ENCODE results near the gene ESYT3.
"Not testable (repeated sequence)": the region's sequence is repeated elsewhere in the genome, so short reads cannot be mapped to it uniquely, and the experiment has no call there.

ESYT3 gene

DNA sequence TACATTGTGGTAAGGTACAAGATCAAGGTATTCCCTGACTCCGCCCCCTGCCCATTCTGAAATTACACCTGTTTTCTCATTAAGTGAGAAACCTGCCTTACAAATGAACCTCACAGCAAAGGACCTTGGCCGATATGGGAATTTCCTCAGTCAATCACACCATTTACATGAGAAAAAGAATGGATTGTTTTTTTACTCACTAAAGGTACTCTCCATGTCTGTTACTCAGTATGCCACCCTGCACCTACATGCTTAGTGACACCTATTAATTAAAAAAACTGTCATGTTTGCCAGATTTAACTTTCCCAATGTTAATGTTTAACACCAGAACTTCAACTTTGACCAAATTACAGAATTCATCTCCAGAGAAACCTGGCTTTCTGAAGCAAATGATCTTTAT is 62.0 kb downstream of the ESYT3 start:
- DNase-seq = no peak

DNA sequence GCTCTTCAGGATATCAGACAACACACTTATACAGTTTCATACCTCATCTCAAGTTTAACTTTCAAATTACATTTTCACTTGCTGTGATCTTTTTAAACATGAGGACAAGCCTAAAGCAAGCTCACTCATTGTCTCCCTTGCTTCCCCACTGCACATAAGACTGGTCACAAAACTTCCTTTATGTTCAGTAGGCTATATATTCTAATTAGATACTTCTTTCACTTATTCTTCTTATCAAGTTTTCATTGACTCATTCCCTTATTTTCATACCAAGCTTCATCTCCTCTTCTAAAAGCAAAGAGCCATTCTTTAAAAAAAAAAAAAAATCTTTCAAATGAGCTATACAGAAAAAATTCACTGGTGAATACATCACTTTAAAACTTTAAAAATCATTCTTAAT is 62.6 kb downstream of the ESYT3 start:
- no peak for DNase-seq

DNA sequence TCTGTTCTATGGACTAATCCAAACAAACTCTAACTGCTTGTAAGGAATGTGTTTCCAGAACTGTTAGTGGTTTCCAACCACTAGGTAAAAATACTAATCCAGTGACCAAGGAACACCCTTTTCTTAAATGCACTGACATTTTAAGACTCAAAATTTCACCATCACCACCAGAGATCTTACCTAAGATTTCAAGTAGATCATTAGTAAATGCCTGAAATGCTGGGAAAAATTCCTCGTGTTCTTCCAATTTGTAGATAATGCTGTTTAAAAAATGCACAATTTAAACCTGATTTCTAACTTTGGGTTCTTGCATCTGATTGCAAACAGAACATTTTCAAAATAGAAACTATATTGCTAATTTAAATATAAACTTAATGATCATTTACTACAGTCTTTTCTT is 63.4 kb downstream of the ESYT3 start:
- no peak for DNase-seq

DNA sequence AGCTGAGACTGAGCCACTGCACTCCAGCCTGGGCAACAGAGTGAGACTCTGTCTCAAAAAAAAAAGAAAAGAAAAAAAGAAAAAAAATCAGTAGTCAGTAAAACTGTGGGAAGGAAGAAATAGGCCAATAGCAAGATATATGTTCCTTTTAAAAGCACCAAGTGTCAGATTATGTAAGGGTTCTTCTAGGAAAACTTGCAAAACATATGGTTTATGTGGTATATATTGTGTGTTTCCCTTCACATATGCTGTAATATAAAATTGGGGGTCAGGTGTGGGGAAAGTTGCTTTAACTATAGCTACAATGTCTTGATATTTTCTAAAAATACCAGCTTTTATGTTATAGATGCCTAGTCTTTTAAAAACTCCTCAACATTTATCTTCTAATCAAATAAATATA is 64.6 kb downstream of the ESYT3 start:
- DNase-seq = no peak

DNA sequence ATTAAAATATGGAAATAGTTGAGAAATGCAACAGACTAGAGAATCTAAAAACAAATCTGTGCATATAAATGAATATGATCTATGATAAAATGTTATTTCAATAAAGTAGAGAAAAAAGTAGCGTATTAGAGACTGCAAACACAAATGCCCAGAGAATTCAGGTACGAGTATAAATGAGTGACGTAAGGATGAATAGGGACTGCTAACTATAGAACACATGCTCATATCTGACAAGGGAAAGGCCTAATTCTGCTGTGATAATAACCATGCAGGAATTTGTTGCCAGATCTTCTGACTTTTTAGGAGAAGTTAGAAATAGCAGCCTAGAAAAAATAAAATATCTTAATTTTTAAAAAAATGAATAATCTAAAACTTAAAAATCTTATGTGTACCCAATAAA is 73.1 kb downstream of the ESYT3 start:
- no peak for DNase-seq

DNA sequence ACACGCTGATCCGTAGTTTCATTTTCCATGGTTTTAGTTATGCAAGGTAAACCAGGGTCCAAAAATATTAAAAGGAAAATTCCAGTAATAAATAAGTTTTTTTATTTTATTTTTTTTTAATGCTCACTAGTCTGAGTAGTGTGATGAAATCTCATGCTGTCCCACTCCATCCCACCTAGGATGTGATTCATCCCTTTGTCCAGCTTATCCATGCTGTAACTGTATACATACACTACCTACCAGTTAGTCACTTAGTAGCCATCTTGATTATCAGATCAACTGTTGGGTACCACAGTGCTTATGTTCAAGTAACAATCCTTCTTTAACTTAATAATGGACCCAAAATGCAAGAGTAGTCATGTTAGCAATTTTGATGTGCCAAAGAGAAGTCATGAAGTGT is 75.2 kb downstream of the ESYT3 start:
- no peak for DNase-seq

DNA sequence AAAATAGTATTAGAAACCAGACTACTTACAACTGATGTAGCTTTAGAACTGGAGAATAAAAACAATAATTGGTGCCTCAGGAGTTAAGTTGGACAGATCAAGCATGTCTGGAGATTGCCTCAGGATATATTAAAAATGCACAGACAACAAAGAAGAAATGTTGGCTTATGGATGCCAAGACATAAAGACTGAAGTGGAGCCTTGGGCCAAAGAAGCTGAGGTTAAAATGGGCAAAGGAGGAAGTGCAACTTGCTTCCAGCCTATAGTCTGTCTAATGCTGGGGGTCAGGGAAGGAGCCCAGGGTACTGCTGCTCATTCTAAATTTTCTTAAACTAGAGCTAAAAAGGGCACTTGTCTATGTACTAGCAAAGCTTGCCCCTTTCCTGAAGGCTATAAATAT is 77.5 kb downstream of the ESYT3 start:
- no peak for DNase-seq

DNA sequence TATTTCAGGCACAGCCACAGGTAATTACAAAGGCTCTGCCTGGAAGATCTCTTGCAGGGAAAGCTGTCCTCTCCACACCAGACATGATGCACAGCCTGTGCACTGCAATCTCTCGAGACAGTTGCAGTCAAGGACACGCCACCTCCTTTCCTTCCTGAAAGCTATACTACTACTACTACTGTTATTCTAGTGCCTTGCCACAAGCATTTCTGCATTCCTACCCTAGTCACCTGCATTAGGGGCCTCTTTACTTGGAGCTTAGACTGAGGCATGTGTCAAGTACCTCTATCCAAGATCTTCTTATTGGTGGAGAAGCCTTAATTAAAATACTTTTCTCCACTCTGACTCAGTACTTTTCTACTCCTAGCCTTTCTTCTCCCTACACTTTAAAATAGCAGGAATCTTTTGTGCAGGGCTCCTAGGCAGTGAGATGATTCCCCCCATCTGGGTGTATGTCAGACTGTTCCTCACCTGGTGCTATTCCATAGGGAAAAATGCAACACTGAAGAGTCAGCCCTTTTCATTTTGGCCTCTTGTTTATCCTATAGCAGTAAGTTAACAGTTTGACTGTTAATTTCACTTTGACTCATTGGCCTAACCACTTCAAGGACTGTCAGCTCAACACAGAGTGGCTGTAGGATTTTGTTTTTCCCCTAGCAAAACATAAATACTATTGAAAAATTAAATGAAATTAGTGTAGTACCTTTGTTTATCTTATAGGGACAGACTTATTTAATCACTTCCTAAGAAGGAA is 78.9 kb downstream of the ESYT3 start:
- DNase-seq = no peak

DNA sequence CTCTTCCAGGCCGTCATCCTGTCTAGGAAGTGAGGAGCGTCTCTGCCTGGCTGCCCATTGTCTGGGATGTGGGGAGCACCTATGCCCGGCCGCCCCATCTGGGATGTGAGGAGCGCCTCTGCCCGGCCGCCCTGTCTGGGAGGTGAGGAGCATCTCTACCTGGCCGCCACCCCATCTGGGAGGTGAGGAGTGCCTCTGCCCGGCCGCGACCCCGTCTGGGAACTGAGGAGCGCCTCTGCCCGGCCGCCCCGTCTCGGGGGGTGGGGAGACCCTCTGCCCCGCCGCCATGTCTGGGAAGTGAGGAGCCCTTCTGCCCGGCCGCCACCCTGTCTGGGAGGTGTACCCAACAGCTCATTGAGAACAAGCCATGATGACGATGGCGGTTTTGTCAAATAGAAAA is 87.0 kb downstream of the ESYT3 start:
- not testable (repeated sequence) for DNase-seq

Data from stimulated activated CD4-positive, alpha-beta T cell treated with anti-CD3 and anti-CD28 coated beads, Interleukin-4, amount 100 ng/mL, for 24 hours (primary cell).